ENCODE measurements around the gene MLXIP.

- TF ChIP-seq CTCF (IDR thresholded peaks at IDR 0.05; ENCODE audit: poor library complexity, severe bottlenecking) = no peak
- no peak for TF ChIP-seq POLR2AphosphoS5 (IDR thresholded peaks at IDR 0.05)
- no peak for TF ChIP-seq SMC3 (conservative IDR thresholded peaks at IDR 0.05; ENCODE audit: poor library complexity)
- TF ChIP-seq EZH2 (IDR thresholded peaks at IDR 0.05; ENCODE audit: borderline replicate concordance, insufficient read depth, low read length, poor library complexity, severe bottlenecking) = no peak
- TF ChIP-seq TAF1 (IDR thresholded peaks at IDR 0.05; ENCODE audit: low read depth) = no peak
- TF ChIP-seq RAD21 (conservative IDR thresholded peaks at IDR 0.05) = no peak
Measured at GRCh38 chr12:122167356-122167925, 88.9 kb downstream of the MLXIP start.

All from neural cell (in vitro differentiated cells).